Glutamatergic neuron (in vitro differentiated cells): ENCODE data around the gene GLIS1. TPM values are rescaled to one million over a fixed set of nuclear protein-coding genes. Genes with fewer than 3 reads are reported as not detected.

Experiments
- DNase-seq: peaks from one replicate; pipeline ENCODE4 v3.0.0; 2022
- H3K27ac Mint-ChIP-seq: one replicate; pipeline ENCODE4 v1.8.0; 2020; ENCODE audit warnings: mild to moderate bottlenecking, mixed read lengths, inconsistent platforms; ENCODE audit not compliant: unreplicated experiment
- H3K27me3 Mint-ChIP-seq: one replicate; pipeline ENCODE4 v1.8.0; 2020; ENCODE audit warnings: mild to moderate bottlenecking, moderate library complexity, mixed read lengths, inconsistent platforms; ENCODE audit not compliant: unreplicated experiment
- H3K36me3 Mint-ChIP-seq: one replicate; pipeline ENCODE4 v1.8.0; 2020; ENCODE audit warnings: mild to moderate bottlenecking, mixed read lengths, inconsistent platforms; ENCODE audit not compliant: unreplicated experiment
- H3K4me1 Mint-ChIP-seq: one replicate; pipeline ENCODE4 v1.8.0; 2020; ENCODE audit warnings: mild to moderate bottlenecking, low read depth, mixed read lengths, inconsistent platforms; ENCODE audit not compliant: unreplicated experiment
- H3K4me3 Mint-ChIP-seq: one replicate; pipeline ENCODE4 v1.8.0; 2020; ENCODE audit warnings: mild to moderate bottlenecking, mixed read lengths, inconsistent platforms; ENCODE audit not compliant: unreplicated experiment
- H3K9me3 Mint-ChIP-seq: one replicate; pipeline ENCODE4 v1.8.0; 2020; ENCODE audit warnings: mild to moderate bottlenecking, moderate library complexity, mixed read lengths, inconsistent platforms; ENCODE audit not compliant: unreplicated experiment
- total RNA-seq: library from RNA; stranded (reverse); fragmentation: NEBNext Ultra II Directional; extraction: Animal tissue kit (Norgen Biotek cat#: 25700); gene quantifications from one replicate; pipeline ENCODE4 v1.2.1, GENCODE V29; 2021; ENCODE audit not compliant: unreplicated experiment
- TF ChIP-seq, protein P1 (sequence below): fragments of 200-600 bp; sonication (generic); IDR thresholded peaks from one replicate; pipeline ENCODE4 v1.5.0; 2021; ENCODE audit not compliant: partially characterized antibody, unreplicated experiment

Gene GLIS1
- total RNA-seq, 1 donor from 2014 or later = 0.76 TPM

DNA sequence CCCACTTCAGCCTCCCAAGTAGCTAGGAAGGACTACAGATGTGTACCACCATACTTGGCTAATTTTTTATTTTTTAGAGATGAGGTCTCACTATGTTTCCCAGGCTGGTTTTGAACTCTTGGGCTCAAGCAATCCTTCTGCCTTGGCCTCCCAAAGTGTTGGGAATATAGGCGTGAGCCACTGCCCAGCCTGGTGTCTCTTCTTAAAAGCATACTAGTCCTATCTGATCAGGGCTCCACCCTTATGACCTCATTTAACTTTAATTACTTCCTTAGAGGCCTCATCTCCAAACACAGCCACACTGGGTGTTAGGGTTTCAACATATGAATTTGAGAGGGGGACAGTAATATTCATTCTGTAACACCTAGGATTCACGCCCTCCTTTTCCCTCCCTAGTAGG is 130.9 kb downstream of the GLIS1 start:
- Mint-ChIP-seq H3K4me1 (no peaks in the 10 kb centered on the region), H3K27ac (no peak overlapping the region), H3K4me3 (no peak overlapping the region), H3K27me3 (no peaks in the 10 kb centered on the region), H3K9me3 (peaks cover 10% of the 10 kb centered on the region), H3K36me3 (peaks cover 23% of the 10 kb centered on the region)
- DNase-seq = no peak
- TF ChIP-seq, protein P1, sequence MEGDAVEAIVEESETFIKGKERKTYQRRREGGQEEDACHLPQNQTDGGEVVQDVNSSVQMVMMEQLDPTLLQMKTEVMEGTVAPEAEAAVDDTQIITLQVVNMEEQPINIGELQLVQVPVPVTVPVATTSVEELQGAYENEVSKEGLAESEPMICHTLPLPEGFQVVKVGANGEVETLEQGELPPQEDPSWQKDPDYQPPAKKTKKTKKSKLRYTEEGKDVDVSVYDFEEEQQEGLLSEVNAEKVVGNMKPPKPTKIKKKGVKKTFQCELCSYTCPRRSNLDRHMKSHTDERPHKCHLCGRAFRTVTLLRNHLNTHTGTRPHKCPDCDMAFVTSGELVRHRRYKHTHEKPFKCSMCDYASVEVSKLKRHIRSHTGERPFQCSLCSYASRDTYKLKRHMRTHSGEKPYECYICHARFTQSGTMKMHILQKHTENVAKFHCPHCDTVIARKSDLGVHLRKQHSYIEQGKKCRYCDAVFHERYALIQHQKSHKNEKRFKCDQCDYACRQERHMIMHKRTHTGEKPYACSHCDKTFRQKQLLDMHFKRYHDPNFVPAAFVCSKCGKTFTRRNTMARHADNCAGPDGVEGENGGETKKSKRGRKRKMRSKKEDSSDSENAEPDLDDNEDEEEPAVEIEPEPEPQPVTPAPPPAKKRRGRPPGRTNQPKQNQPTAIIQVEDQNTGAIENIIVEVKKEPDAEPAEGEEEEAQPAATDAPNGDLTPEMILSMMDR = no peak

DNA sequence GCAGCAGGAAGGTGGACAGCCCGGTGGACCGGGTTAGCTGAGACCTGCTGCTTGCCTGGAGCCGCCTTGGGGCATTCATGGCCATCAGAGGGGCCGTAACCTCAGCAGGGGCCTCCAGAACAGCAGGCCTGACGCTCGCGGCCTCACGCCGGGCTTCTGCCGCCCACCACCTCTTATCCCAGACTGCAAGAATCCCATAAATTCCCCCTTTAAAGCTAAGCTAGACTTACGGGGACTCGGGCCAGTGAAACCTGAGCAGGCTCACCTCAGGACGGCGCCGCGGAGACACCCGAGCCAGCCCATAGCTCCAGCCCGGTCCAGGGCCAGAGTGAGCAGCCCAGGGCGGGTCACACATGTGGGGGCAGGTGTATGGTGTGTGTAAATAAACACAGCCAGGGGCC is 132.3 kb downstream of the GLIS1 start:
- Mint-ChIP-seq H3K27me3 (no peaks in the 10 kb centered on the region), H3K36me3 (peaks cover 15% of the 10 kb centered on the region), H3K9me3 (peaks cover 8% of the 10 kb centered on the region), H3K4me3 (no peak overlapping the region), H3K27ac (no peak overlapping the region), H3K4me1 (peaks cover 2% of the 10 kb centered on the region)
- TF ChIP-seq, protein P1 = no peak
- no peak for DNase-seq

DNA sequence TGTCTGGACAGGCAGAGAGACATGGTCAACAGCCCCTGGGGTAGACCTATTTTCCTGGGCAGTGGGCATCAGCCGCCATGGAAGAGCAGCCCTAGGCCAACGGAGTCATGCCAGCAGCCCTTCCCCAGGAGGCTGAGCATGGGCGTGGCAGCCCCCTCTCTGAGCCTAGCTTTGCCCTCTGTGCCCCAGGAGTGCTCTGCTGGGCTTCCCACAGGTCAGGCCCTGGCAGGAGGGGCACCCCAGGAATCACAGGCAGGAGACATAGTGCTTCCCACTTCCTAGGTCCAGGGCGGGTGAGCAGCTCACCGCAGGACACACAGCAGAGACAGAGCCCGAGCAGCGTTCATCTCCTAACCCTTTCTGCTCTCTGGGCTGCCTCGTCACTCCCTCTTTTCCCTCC is 132.8 kb downstream of the GLIS1 start:
- Mint-ChIP-seq H3K36me3 (peaks cover 10% of the 10 kb centered on the region), H3K27ac (no peak overlapping the region), H3K4me1 (peaks cover 3% of the 10 kb centered on the region), H3K9me3 (peaks cover 6% of the 10 kb centered on the region), H3K4me3 (no peak overlapping the region), H3K27me3 (no peaks in the 10 kb centered on the region)
- TF ChIP-seq, protein P1 = no peak
- DNase-seq = no peak

DNA sequence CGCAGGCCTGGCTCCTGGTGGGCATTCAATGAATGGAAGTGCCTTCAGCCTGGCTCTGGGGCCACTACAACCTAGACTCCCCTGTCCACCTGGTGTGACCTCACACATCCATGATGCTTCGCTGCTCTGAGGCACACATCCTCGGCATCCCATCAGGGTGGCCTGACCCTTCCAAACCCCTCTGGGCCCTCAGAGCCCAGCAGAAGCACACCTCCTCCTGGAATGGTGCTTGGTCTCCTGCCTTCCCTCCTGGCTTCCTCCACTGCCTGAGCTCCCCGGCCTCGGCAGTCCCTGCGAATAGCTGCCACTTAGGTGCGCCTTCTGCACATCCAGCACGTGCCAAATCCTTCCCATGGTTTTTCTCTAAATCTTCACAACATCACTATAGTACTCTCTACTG is 133.8 kb downstream of the GLIS1 start:
- H3K27ac Mint-ChIP-seq = no peak overlapping the region

DNA sequence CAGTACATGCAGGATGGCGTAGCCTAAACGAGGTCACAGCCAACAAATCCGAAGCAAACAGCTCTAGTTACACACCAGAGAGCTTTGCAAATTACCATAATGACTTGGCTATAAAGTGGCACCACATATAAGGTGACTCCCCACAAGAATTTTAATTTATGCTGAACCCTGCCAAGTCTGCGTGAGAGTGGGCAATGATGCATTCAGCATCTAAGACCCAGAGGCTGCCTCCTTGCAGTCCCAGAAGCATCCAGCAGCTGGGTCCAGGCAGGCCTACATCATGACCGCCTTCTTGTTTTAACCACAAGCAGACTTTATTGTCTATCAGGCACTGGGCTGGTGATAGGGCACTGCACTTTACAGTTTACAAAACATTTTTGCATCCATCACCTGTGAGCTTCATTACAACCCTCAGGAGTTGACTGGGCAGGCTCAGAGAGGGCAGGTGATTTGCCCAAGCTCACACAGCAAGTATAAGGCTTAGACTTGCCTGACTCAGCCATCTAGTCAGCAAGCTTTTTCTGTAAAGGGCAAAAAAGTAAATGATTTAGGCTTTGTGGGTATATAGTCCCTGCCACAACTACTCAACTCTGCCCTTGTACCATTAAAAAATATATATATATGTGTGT is 134.6 kb downstream of the GLIS1 start:
- DNase-seq = no peak
- H3K36me3 Mint-ChIP-seq = no peaks in the 10 kb centered on the region
- TF ChIP-seq, protein P1 = no peak
- no peak overlapping the region for H3K4me3 Mint-ChIP-seq
- peaks cover 9% of the 10 kb centered on the region for H3K4me1 Mint-ChIP-seq
- H3K9me3 Mint-ChIP-seq = peaks cover 6% of the 10 kb centered on the region
- no peaks in the 10 kb centered on the region for H3K27me3 Mint-ChIP-seq
- H3K27ac Mint-ChIP-seq = no peak overlapping the region

More for the DNA sequence above, 133.8 kb downstream of the GLIS1 start:
- TF ChIP-seq, protein P1 = no peak
- DNase-seq = no peak
- Mint-ChIP-seq H3K4me3 (no peak overlapping the region), H3K9me3 (peaks cover 6% of the 10 kb centered on the region), H3K36me3 (peaks cover under 1% of the 10 kb centered on the region), H3K4me1 (peaks cover 9% of the 10 kb centered on the region), H3K27me3 (no peaks in the 10 kb centered on the region)
